GM12891 (cell line): ENCODE data around the gene CD2BP2.

ENCODE experiments used
- PAX5 ChIP-seq: IDR thresholded peaks from 2 replicates; pipeline ENCODE4 v1.6.1; 2011; ENCODE audit warnings: low read length, moderate library complexity, mild to moderate bottlenecking; ENCODE audit not compliant: insufficient read depth, severe bottlenecking
- POLR2A ChIP-seq: IDR thresholded peaks from 2 replicates; pipeline ENCODE4 v1.6.1; 2011; ENCODE audit warnings: low read depth, low read length, control low read depth
- POLR2AphosphoS5 ChIP-seq: IDR thresholded peaks from 2 replicates; pipeline ENCODE4 v1.6.1; 2011; ENCODE audit warnings: low read depth, low read length, control low read depth

DNA sequence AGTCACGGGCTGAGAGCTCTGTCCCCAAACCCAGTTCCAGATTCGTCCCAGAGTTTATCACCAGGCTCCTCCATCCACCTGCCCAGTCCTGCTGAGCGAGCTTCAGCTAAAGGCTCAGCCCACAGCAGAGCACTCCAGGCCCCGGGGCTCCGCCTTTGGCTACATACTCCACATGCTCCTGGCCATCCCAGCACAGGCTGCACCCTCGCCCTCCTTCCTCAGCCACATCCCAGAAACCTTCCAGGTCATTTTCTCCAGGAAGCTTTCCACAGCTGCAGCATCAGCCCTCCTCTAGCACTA is 4.7 kb upstream of the CD2BP2 start:
- TF ChIP-seq POLR2AphosphoS5: no peak
- TF ChIP-seq PAX5: no peak
- no peak for TF ChIP-seq POLR2A
